ENCODE measurements around the gene ANKRD22. TPM values are rescaled to one million over a fixed set of nuclear protein-coding genes. Genes with fewer than 3 reads are reported as not detected.
A peak's percentile ranks its signal among the peaks of the same experiment; 100 is the strongest.

The ANKRD22 gene
- total and polyA plus RNA-seq, 2 donors (not counting 1 experiment from before 2014, with no cell fraction given), result 0.09 TPM; not detected in 1

DNA sequence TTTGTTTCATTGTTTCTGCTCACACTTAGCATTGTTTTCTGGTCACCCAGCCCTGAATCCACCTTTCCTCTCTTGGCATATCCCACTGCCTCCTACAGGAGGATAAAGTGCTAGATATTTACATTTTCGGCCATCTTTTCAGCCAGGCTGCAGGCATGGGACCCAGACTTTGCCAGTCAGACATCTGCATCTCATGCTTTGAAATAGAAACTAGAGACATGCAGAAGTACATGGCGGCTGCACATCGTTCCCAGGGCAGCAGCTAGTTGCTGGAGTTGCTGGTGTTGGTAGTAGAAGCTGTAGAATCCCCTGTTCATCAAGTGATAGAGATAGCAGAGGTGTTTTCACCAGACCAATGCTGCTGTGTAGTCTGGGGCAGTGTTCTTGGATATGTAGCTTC lies 47.1 kb upstream of the ANKRD22 start:
- Histone ChIP-seq H3K27ac (ENCODE audit: low read length in 2 of 2) (no peak overlapping the region), H3K27me3 (replicated peaks in 1 of 4; ENCODE audit: control extremely low read depth in 1 of 4, control insufficient read depth in 3 of 4, insufficient read depth in 4 of 4, low read length in 3 of 4) (no peaks in the 10 kb centered on the region), H3K4me2 (replicated peaks; ENCODE audit: low read depth, low read length, poor library complexity, severe bottlenecking) (peak overlapping the region; percentile 52), H3K9ac (ENCODE audit: low read length) (no peak overlapping the region), H4K20me1 (ENCODE audit: control insufficient read depth, insufficient read depth, low read length, poor library complexity, severe bottlenecking) (no peaks in the 10 kb centered on the region), H3K4me3 (ENCODE audit: control extremely low read depth in 1 of 5, extremely low read depth in 1 of 5, insufficient read depth in 1 of 5, low read depth in 2 of 5, low read length in 4 of 5) (peak overlapping the region in 1 of 5 experiments; percentile 34), H3K36me3 (replicated peaks in 1 of 2; ENCODE audit: control extremely low read depth in 1 of 2, control insufficient read depth in 1 of 2, extremely low read depth in 1 of 2, insufficient read depth in 2 of 2, low read length in 1 of 2) (peaks cover 4 to 25% of the 10 kb centered on the region in 2 experiments), H2AFZ (ENCODE audit: insufficient read depth, low read depth, low read length, poor library complexity, severe bottlenecking) (peak overlapping the region; percentile 13), H3K79me2 (ENCODE audit: control insufficient read depth, insufficient read depth, low read length) (peaks cover 23% of the 10 kb centered on the region), H3K9me3 (ENCODE audit: control extremely low read depth in 1 of 3, control insufficient read depth in 2 of 3, insufficient read depth in 1 of 3, low read length in 2 of 3) (no peaks in the 10 kb centered on the region), H3K4me1 (ENCODE audit: control insufficient read depth in 2 of 2, insufficient read depth in 2 of 2, low read length in 2 of 2) (peaks cover 38 to 65% of the 10 kb centered on the region in 2 donors)
- Mint-ChIP-seq H3K27me3 (no peaks in the 10 kb centered on the region), H3K9me3 (ENCODE audit: insufficient read depth) (no peaks in the 10 kb centered on the region), H3K4me3 (peak overlapping the region; percentile 82), H3K27ac (peak overlapping the region; percentile 93), H3K4me1 (peaks cover 69% of the 10 kb centered on the region)
- intact Hi-C loops (cut with micrococcal nuclease), result no loop called here
- CTCF ChIA-PET, result interaction anchor here (4.2 to 6.7 kb wide), 3 partner anchors 12 to 63 kb away, joined by 29 to 63 read pairs (median 46); no protein-coding TSS in a partner anchor
- no peak for ATAC-seq (ENCODE audit: low read depth)
- DNase-seq, result peak; percentile 59
- 40% methylated on average over 2 of the region's 3 CpGs for WGBS (ENCODE audit: insufficient coverage)
- POLR2A ChIA-PET, result interaction anchor here (0.7 to 4.1 kb wide), 3 partner anchors 12 to 18 kb away, joined by 3 to 47 read pairs (median 4); partner anchors contain the start of gene STAMBPL1
- TF ChIP-seq EZH2 (IDR thresholded peaks at IDR 0.05; ENCODE audit: borderline replicate concordance, insufficient read depth, low read depth, low read length, poor library complexity, severe bottlenecking), result no peak
- TF ChIP-seq, protein P1, sequence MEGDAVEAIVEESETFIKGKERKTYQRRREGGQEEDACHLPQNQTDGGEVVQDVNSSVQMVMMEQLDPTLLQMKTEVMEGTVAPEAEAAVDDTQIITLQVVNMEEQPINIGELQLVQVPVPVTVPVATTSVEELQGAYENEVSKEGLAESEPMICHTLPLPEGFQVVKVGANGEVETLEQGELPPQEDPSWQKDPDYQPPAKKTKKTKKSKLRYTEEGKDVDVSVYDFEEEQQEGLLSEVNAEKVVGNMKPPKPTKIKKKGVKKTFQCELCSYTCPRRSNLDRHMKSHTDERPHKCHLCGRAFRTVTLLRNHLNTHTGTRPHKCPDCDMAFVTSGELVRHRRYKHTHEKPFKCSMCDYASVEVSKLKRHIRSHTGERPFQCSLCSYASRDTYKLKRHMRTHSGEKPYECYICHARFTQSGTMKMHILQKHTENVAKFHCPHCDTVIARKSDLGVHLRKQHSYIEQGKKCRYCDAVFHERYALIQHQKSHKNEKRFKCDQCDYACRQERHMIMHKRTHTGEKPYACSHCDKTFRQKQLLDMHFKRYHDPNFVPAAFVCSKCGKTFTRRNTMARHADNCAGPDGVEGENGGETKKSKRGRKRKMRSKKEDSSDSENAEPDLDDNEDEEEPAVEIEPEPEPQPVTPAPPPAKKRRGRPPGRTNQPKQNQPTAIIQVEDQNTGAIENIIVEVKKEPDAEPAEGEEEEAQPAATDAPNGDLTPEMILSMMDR (IDR thresholded peaks at IDR 0.05), result no peak
